T-helper 17 cell (primary cell): ENCODE results near the gene PHC2. TPM values are rescaled to one million over a fixed set of nuclear protein-coding genes. Genes with fewer than 3 reads are reported as not detected.
A peak's percentile ranks its signal among the peaks of the same experiment; 100 is the strongest.

Experiments
- ATAC-seq: fragments of 150-1000 bp; cut with Tn5 transposase; 2 replicates; pipeline ENCODE4 v1.10.0; 2021; ENCODE audit warnings: mild to moderate bottlenecking, moderate library complexity
- DNase-seq, 3 donors: peaks; one replicate each; pipeline versions ENCODE4 v3.0.0 to v3.0.0-alpha.2; 2020 to 2021
- H3K9me3 ChIP-seq: one replicate; pipeline ENCODE4 v1.7.0; 2013; ENCODE audit warnings: low read length, mild to moderate bottlenecking; ENCODE audit not compliant: control insufficient read depth, poor library complexity, severe bottlenecking
- H3K27ac Mint-ChIP-seq: one replicate; pipeline ENCODE4 v1.8.0; 2022; ENCODE audit warnings: mild to moderate bottlenecking, moderate library complexity, mixed read lengths
- H3K27me3 Mint-ChIP-seq: one replicate; pipeline ENCODE4 v1.8.0; 2022; ENCODE audit warnings: mixed read lengths
- H3K36me3 Mint-ChIP-seq: one replicate; pipeline ENCODE4 v1.8.0; 2022; ENCODE audit warnings: low read depth, mixed read lengths
- H3K4me1 Mint-ChIP-seq: one replicate; pipeline ENCODE4 v1.8.0; 2022; ENCODE audit warnings: mild to moderate bottlenecking, mixed read lengths
- H3K4me3 Mint-ChIP-seq: one replicate; pipeline ENCODE4 v1.8.0; 2022; ENCODE audit warnings: mild to moderate bottlenecking, moderate library complexity, mixed read lengths
- total RNA-seq, 4 donors: library from RNA in 2 of 4; stranded (reverse) in 2 of 4; gene quantifications; one replicate each; pipeline ENCODE4 v1.2.3 and lab custom pipeline; 2022 to 2026

PHC2 gene
- total RNA-seq, 2 donors from 2014 or later, result 33.0 to 37.0 TPM

DNA sequence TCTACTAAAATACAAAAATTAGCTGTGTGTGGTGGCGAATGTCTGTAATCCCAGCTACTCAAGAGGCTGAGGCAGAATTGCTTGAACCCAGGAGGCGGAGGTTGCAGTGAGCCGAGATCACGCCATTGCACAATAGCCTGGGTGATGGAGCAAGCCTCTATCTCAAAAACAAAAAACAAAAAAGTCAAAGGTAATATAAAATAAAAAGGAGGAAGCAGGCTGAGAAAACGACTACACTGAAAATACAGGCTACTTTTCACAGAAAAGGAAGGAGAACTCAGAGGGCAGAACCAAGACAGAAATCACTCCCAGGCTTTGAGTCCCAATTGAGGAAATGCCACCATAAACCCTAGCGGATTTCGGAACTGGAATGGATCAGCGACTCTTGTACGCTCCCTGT lies 104.1 kb downstream of the PHC2 start:
- Mint-ChIP-seq H3K36me3 (peaks cover 11% of the 10 kb centered on the region), H3K4me1 (no peaks in the 10 kb centered on the region), H3K4me3 (no peak overlapping the region), H3K27ac (no peak overlapping the region), H3K27me3 (no peaks in the 10 kb centered on the region)
- ATAC-seq, result no peak
- no peak for DNase-seq
- H3K9me3 ChIP-seq, result no peaks in the 10 kb centered on the region

DNA sequence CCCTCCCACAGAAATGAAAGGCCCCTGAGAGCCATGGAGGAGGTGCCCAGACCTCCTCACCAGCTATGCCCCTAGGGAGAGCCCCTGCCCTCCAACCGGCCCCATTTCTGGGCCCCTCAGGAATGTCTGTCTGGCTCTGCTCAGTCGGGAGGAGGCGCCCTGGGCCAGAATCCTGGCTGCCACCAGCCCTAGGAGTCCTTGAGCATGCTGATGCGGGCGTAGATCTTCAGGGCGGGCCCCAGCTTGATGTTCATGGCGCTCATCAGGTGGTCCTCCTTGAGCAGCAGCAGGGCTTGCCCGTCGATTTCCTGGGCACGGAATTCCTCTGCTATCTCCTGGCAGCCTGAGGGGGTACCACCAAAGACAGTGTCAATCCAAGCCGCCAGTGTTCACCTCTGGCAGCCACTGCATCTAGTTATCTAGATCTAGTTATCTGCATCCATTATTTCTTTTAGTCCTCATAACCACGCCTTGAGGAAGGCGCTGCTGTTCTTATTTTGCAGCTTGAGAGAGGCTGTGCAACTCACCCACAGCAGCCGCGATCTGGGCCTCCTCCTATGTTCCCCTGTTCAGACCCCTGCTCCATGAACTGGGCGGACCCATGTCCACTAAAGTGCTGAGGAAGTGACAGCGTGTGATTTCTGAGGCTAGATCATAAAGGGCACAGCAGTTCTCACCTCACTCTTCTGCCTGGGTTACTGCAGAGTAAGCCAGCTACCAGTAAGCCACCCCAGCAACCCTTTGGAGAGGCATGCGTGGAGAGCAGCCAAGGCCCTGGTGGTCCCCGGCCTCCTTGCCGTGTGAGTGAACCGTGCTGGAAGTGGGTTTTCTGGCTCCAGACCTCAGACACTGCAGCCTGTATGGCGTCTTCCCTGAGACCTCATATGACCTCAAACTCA lies 106.0 kb downstream of the PHC2 start:
- Mint-ChIP-seq H3K27me3 (no peaks in the 10 kb centered on the region), H3K4me3 (no peak overlapping the region), H3K36me3 (peaks cover 11% of the 10 kb centered on the region), H3K27ac (no peak overlapping the region), H3K4me1 (no peaks in the 10 kb centered on the region)
- DNase-seq (no peak), ATAC-seq (no peak)
- H3K9me3 ChIP-seq, result no peaks in the 10 kb centered on the region

GRCh38 chr1:33323663-33324477 lies 107.0 kb downstream of the PHC2 start:
- Mint-ChIP-seq H3K4me1 (peaks cover 2% of the 10 kb centered on the region), H3K27ac (no peak overlapping the region), H3K36me3 (peaks cover 5% of the 10 kb centered on the region), H3K4me3 (no peak overlapping the region), H3K27me3 (peaks cover 2% of the 10 kb centered on the region)
- DNase-seq, result no peak
- ATAC-seq, result no peak
- H3K9me3 ChIP-seq, result no peaks in the 10 kb centered on the region

GRCh38 chr1:33322870-33323585 lies 107.9 kb downstream of the PHC2 start:
- Mint-ChIP-seq H3K27ac (no peak overlapping the region), H3K27me3 (peaks cover 7% of the 10 kb centered on the region), H3K36me3 (peaks cover 5% of the 10 kb centered on the region), H3K4me3 (no peak overlapping the region), H3K4me1 (peaks cover 8% of the 10 kb centered on the region)
- no peak for ATAC-seq
- DNase-seq, result no peak
- no peaks in the 10 kb centered on the region for H3K9me3 ChIP-seq

DNA sequence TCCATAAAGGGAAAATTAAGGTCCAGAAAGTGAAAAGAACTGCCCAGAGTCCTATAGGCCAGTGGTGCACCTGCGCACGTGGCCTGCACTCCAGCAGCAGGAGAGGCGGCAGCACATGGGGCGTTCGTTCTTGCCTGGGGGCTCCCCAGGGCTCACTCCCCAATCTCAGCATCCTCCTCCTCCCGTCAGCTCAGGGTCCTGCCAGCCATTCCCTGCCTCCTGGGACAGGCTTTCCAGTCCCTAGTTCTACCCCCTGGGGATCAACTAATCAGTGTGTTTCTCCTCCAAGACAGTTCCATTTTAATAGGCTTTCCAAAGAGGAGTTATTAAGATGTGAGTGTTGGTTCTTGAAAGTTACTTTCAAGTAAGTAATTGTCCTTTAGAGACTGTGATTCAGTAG lies 108.8 kb downstream of the PHC2 start:
- Mint-ChIP-seq H3K4me3 (no peak overlapping the region), H3K27me3 (peaks cover 7% of the 10 kb centered on the region), H3K36me3 (peaks cover 5% of the 10 kb centered on the region), H3K4me1 (peaks cover 8% of the 10 kb centered on the region), H3K27ac (no peak overlapping the region)
- H3K9me3 ChIP-seq, result no peaks in the 10 kb centered on the region
- DNase-seq (no peak), ATAC-seq (no peak)

- peaks cover 6% of the 10 kb centered on the region for H3K36me3 Mint-ChIP-seq
Observed at GRCh38 chr1:33321178-33321577, 109.7 kb downstream of the PHC2 start.

DNA sequence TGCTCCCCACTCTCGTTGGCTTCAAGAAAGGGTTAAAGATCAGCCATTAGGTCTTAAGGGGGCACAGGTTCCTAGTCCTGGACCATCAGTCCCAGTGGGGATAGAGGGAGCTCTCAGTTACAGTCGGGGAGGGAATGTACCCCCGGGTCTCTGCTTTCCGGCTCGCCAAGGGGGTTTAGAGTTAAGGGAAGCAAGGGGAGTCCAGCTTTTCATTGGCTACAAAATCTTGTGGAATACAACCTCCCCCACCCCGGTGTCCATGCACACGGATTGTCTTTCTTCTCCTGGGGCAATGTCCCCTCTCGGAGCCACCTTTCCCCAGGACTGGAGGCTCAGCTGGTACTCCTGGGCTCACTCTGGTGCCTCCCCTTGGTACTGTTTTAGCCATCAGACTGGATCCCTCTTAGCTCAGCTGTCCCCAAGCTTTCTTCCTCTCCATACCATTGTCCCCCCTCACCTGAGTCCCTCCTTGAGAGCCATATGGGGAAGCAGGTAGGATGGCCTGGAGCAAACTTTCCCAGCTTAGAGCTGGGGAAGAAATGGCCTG lies 110.2 kb downstream of the PHC2 start, which contains the start of gene A3GALT2:
Gene A3GALT2, minus strand, starts transcription at position 480 of the 547 bp plus-strand sequence. Its CDS starts 0 bp downstream, at position 480.
- H3K27me3 Mint-ChIP-seq, result peaks cover 15% of the 10 kb centered on the region
- peak within 1 kb of the TSS; percentile 24 for H3K27ac Mint-ChIP-seq
- DNase-seq, result no peak
- H3K4me1 Mint-ChIP-seq, result peaks cover 12% of the 10 kb centered on the region
- H3K36me3 Mint-ChIP-seq, result peaks cover 3% of the 10 kb centered on the region
- peak within 1 kb of the TSS; percentile 15 for H3K4me3 Mint-ChIP-seq
- no peaks in the 10 kb centered on the region for H3K9me3 ChIP-seq
- ATAC-seq, result no peak

More at GRCh38 chr1:33321178-33321577, 109.7 kb downstream of the PHC2 start:
- Mint-ChIP-seq H3K4me1 (peaks cover 12% of the 10 kb centered on the region), H3K27me3 (peaks cover 10% of the 10 kb centered on the region), H3K4me3 (no peak overlapping the region), H3K27ac (peak overlapping the region; percentile 24)
- ATAC-seq (no peak), DNase-seq (no peak)
- H3K9me3 ChIP-seq, result no peaks in the 10 kb centered on the region

- Mint-ChIP-seq H3K27me3 (peaks cover 18% of the 10 kb centered on the region), H3K27ac (no peak overlapping the region), H3K4me1 (peaks cover 12% of the 10 kb centered on the region), H3K36me3 (peaks cover 2% of the 10 kb centered on the region), H3K4me3 (peak overlapping the region; percentile 15)
- no peak for DNase-seq
- no peak for ATAC-seq
- no peaks in the 10 kb centered on the region for H3K9me3 ChIP-seq
Observed at GRCh38 chr1:33319949-33320618, 110.8 kb downstream of the PHC2 start.

DNA sequence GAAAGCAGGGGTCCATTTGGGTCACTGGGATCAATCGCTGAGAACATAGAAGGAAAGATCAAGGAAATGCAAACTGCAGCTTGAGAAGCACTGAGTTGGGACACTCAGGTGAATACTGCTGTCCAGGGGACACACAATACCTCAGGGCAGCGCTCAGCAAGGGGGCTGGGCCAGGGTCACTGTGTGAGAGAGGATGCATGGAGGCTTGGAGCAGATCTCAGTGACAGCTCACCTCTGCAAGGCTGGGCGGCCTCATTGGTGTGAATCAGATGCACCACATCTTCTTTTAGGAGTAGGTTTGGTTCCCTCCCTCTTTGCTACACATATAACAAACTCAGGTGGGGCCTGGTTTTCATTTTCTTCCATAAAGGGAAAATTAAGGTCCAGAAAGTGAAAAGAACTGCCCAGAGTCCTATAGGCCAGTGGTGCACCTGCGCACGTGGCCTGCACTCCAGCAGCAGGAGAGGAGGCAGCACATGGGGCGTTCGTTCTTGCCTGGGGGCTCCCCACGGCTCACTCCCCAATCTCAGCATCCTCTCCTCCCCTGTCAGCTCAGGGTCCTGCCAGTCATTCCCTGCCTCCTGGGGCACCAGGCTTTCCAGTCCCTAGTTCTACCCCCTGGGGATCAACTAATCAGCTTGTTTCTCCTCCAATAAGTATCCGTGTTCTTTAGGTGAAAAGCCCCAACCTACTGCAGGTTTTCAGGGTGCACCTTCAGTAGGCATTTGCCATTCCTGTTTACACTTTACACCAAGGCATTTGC lies 111.5 kb downstream of the PHC2 start:
- Mint-ChIP-seq H3K27me3 (peaks cover 23% of the 10 kb centered on the region), H3K36me3 (peaks cover 4% of the 10 kb centered on the region), H3K4me1 (peaks cover 15% of the 10 kb centered on the region), H3K27ac (peak overlapping the region; percentile 79), H3K4me3 (no peak overlapping the region)
- H3K9me3 ChIP-seq, result no peaks in the 10 kb centered on the region
- DNase-seq (no peak), ATAC-seq (no peak)

GRCh38 chr1:33317946-33318345 lies 112.9 kb downstream of the PHC2 start:
- DNase-seq (no peak), ATAC-seq (no peak)
- peaks cover 5% of the 10 kb centered on the region for H3K36me3 Mint-ChIP-seq
- H3K4me1 Mint-ChIP-seq, result peaks cover 16% of the 10 kb centered on the region
- no peak overlapping the region for H3K4me3 Mint-ChIP-seq
- peaks cover 25% of the 10 kb centered on the region for H3K27me3 Mint-ChIP-seq
- H3K9me3 ChIP-seq, result no peaks in the 10 kb centered on the region
- no peak overlapping the region for H3K27ac Mint-ChIP-seq

DNA sequence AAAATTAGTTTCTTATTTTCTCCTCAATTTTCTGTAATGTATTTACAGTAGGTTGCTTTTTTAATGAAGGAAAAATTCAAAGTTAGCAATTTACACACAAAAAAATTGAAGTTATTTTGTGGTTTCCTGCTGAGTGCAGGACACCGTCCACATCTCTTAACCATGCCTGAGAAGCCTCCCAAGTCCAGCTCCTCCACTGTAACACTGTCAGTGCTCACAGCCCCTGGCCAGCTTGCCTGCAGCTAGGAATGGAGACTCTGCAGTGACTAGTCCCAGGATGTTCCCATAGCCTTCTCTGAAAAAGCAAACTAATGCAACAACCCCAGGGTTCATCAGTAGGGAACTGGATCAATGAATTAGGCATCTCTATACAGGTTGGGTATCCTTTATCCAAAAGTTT lies 113.5 kb downstream of the PHC2 start:
- H3K9me3 ChIP-seq, result no peaks in the 10 kb centered on the region
- no peak overlapping the region for H3K4me3 Mint-ChIP-seq
- H3K27me3 Mint-ChIP-seq, result peaks cover 25% of the 10 kb centered on the region
- H3K4me1 Mint-ChIP-seq, result peaks cover 16% of the 10 kb centered on the region
- ATAC-seq (no peak), DNase-seq (no peak)
- no peak overlapping the region for H3K27ac Mint-ChIP-seq
- H3K36me3 Mint-ChIP-seq, result peaks cover 7% of the 10 kb centered on the region

GRCh38 chr1:33316601-33317000 lies 114.3 kb downstream of the PHC2 start:
- Mint-ChIP-seq H3K4me3 (no peak overlapping the region), H3K4me1 (peaks cover 16% of the 10 kb centered on the region), H3K27ac (peak overlapping the region; percentile 41), H3K36me3 (peaks cover 7% of the 10 kb centered on the region), H3K27me3 (peaks cover 30% of the 10 kb centered on the region)
- DNase-seq (no peak), ATAC-seq (no peak)
- H3K9me3 ChIP-seq, result no peaks in the 10 kb centered on the region
